Ovary (tissue), 9 donors: Measurements from ENCODE around the gene SLIT3. TPM values are rescaled to one million over a fixed set of nuclear protein-coding genes. Genes with fewer than 3 reads are reported as not detected.

Experiments
- DNase-seq, 5 donors: peaks; one replicate each; pipeline ENCODE4 v3.0.0-alpha.2; 2019 to 2020
- H3K27ac ChIP-seq, 2 donors: fragments of 200-600 bp; one replicate each; pipeline versions ENCODE4 v1.5.1 to v1.8.0; 2019 to 2022
- H3K27me3 ChIP-seq: fragments of 200-600 bp; one replicate; pipeline ENCODE4 v1.8.0; 2022
- H3K36me3 ChIP-seq: fragments of 200-600 bp; sonication (generic); one replicate; pipeline ENCODE4 v1.5.1; 2019
- H3K4me1 ChIP-seq: one replicate; pipeline ENCODE4 v1.8.1; 2013; ENCODE audit warnings: mild to moderate bottlenecking, moderate library complexity; ENCODE audit not compliant: insufficient read depth
- H3K4me3 ChIP-seq: fragments of 200-600 bp; sonication (generic); one replicate; pipeline ENCODE4 v1.5.1; 2017
- H3K9me3 ChIP-seq, 2 donors: fragments of 200-600 bp in 1 of 2; sonication (generic) in 1 of 2; one replicate each; pipeline versions ENCODE4 v1.5.1 to v1.8.1; 2013 to 2019; ENCODE audit warnings: mild to moderate bottlenecking in 1 of 2, moderate library complexity in 1 of 2
- EP300 ChIP-seq: sonication (generic); formaldehyde crosslinking; IDR thresholded peaks from one replicate; pipeline ENCODE4 v1.6.1; 2017; ENCODE audit warnings: antibody characterized with exemption
- POLR2A ChIP-seq: fragments of 450-650 bp; IDR thresholded peaks from one replicate; pipeline ENCODE4 v1.6.1; 2017; ENCODE audit warnings: antibody characterized with exemption, mild to moderate bottlenecking, moderate library complexity
- WGBS, 3 donors: extraction: QIAGEN DNeasy Blood & Tissue Kit in 1 of 3; methylation state at CpG; one replicate each; pipeline versions ENCODE4 v1.1.5 to v1.1.7; 2013 to 2017; 5-methylcytosine and 5-hydroxymethylcytosine counted together
- intact Hi-C, 4 donors: fragments of 100-400 bp; cut with DNase I; formaldehyde crosslinking; loops; one replicate each; pipeline versions ENCODE4 v1.11.0 to v1.15.1; 2022 to 2023
- polyA plus RNA-seq, 2 donors: library from polyadenylated mRNA; stranded (reverse); fragments of 200-250 nt in 1 of 2; fragments of 350-450 nt in 1 of 2; fragmentation: Illumina TruSeq in 1 of 2; extraction: RNeasy Lipid Tissue Mini Kit (QIAGEN cat#74804) in 1 of 2; gene quantifications; one replicate each; pipeline ENCODE4 v1.2.3, GENCODE V29; 2013 to 2014
- total RNA-seq, 7 donors: library from RNA; depleted of rRNA in 2 of 7; stranded (reverse); fragments of >200 nt in 2 of 7; fragmentation: NEBNext Ultra II Directional in 3 of 7; extraction: Animal tissue kit (Norgen Biotek cat#: 25700) in 3 of 7; gene quantifications; one replicate each; pipeline versions ENCODE4 v1.1.0 to v1.2.4, GENCODE V29; 2016 to 2023
- TF ChIP-seq, protein P1 (sequence below), 3 donors: fragments of 450-650 bp in 2 of 3; fragments of 200-600 bp in 1 of 3; IDR thresholded peaks; one replicate each; pipeline versions ENCODE4 v1.5.1 to v1.8.0; 2016 to 2022; ENCODE audit warnings: antibody characterized with exemption in 3 of 3, mild to moderate bottlenecking in 1 of 3
- donor health status: DM: no; HTN: no; CAD: no; lungs with moderate emphysema.
- donor health status: DM: no; HTN: no; CAD: no.
- donor health status: Bipolar disorder and iron deficiency.
- donor health status: DM: yes; HTN: yes; CAD: no.
- donor health status: DM: no; HTN: no; CAD: no.
- donor health status: DM: yes; HTN: yes; CAD: no.

SLIT3 gene
- total and polyA plus RNA-seq, 9 donors, result 10.3 to 106 (median 24.4) TPM

DNA sequence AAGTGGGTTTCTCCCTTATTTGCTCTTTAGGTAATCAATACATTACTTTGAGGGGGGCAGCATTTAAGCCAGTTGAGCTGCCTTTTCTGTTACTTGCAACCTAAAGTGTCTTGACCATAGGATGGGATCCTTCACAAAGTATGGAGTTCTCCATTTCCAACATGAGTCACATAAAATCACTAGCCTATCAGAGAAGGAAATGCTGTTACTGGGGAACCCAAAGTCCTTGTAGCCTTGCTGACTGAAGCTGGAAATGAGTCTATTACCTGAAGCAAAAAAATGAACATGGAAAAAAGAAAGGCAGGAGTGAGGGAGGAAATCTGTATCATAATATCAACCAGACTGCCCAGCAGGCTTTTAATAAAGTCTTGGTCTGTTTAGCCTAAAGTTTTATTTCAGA, 42.8 kb upstream of the SLIT3 start:
- Histone ChIP-seq H3K36me3 (no peaks in the 10 kb centered on the region), H3K27me3 (no peaks in the 10 kb centered on the region), H3K9me3 (no peaks in the 10 kb centered on the region), H3K27ac (no peak overlapping the region), H3K4me1 (no peaks in the 10 kb centered on the region), H3K4me3 (no peak overlapping the region)
- intact Hi-C loops, result no loop called here
- no peak for DNase-seq
- TF ChIP-seq EP300 (no peak), POLR2A (no peak)
- TF ChIP-seq, protein P1, sequence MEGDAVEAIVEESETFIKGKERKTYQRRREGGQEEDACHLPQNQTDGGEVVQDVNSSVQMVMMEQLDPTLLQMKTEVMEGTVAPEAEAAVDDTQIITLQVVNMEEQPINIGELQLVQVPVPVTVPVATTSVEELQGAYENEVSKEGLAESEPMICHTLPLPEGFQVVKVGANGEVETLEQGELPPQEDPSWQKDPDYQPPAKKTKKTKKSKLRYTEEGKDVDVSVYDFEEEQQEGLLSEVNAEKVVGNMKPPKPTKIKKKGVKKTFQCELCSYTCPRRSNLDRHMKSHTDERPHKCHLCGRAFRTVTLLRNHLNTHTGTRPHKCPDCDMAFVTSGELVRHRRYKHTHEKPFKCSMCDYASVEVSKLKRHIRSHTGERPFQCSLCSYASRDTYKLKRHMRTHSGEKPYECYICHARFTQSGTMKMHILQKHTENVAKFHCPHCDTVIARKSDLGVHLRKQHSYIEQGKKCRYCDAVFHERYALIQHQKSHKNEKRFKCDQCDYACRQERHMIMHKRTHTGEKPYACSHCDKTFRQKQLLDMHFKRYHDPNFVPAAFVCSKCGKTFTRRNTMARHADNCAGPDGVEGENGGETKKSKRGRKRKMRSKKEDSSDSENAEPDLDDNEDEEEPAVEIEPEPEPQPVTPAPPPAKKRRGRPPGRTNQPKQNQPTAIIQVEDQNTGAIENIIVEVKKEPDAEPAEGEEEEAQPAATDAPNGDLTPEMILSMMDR (IDR thresholded peaks at IDR 0.05), result no peak

GRCh38 chr5:169341556-169341955, 40.6 kb upstream of the SLIT3 start:
- intact Hi-C loops, result no loop called here

DNA sequence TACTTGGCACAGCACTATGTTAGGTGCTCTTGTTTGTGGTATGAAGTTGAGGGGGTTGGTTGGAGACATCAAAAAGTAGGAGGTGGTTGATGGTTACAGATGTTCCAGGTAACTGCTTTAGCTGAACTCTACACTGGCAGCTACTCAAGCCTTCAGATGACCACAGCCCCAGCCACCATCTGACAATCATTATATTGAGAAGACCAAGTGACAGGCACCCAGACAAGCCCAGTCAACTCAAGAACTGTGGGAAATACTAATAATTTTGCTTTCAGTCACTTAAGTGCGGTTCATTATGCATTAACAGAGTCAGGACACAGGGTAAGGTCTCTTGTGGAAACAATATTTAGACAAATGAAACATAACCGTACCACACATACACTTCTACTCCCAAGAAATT, 38.9 kb upstream of the SLIT3 start:
- Histone ChIP-seq H3K9me3 (no peaks in the 10 kb centered on the region), H3K27ac (no peak overlapping the region), H3K36me3 (no peaks in the 10 kb centered on the region), H3K27me3 (no peaks in the 10 kb centered on the region), H3K4me3 (no peak overlapping the region), H3K4me1 (no peaks in the 10 kb centered on the region)
- TF ChIP-seq POLR2A, result no peak
- TF ChIP-seq, protein P1 (IDR thresholded peaks at IDR 0.05), result no peak
- no peak for TF ChIP-seq EP300
- no peak for DNase-seq
- intact Hi-C loops, result no loop called here
- 80 to 85% (median 83%) methylated on average over 2 of the region's 2 CpGs for WGBS, 3 donors

More at GRCh38 chr5:169341556-169341955, 40.6 kb upstream of the SLIT3 start:
- Histone ChIP-seq H3K4me1 (no peaks in the 10 kb centered on the region), H3K27ac (no peak overlapping the region), H3K4me3 (no peak overlapping the region), H3K9me3 (no peaks in the 10 kb centered on the region), H3K27me3 (no peaks in the 10 kb centered on the region), H3K36me3 (no peaks in the 10 kb centered on the region)
- DNase-seq, result no peak
- TF ChIP-seq EP300 (no peak), POLR2A (no peak)
- TF ChIP-seq, protein P1 (IDR thresholded peaks at IDR 0.05), result no peak

GRCh38 chr5:169336242-169336641, 35.3 kb upstream of the SLIT3 start:
- TF ChIP-seq EP300 (no peak), POLR2A (no peak)
- TF ChIP-seq, protein P1 (IDR thresholded peaks at IDR 0.05), result no peak
- H3K4me3 ChIP-seq, result no peak overlapping the region
- intact Hi-C loops, result no loop called here

GRCh38 chr5:169335806-169336205, 34.9 kb upstream of the SLIT3 start:
- no peak overlapping the region for H3K4me3 ChIP-seq
- intact Hi-C loops, result no loop called here
- 16 to 44% (median 22%) methylated on average over 2 of the region's 2 CpGs for WGBS, 3 donors

More at GRCh38 chr5:169336242-169336641, 35.3 kb upstream of the SLIT3 start:
- DNase-seq, result no peak
- no peaks in the 10 kb centered on the region for H3K9me3 ChIP-seq
- no peaks in the 10 kb centered on the region for H3K27me3 ChIP-seq
- no peak overlapping the region for H3K27ac ChIP-seq
- no peaks in the 10 kb centered on the region for H3K4me1 ChIP-seq
- no peaks in the 10 kb centered on the region for H3K36me3 ChIP-seq
- WGBS, 3 donors, result 24 to 36% (median 33%) methylated on average over 2 of the region's 2 CpGs

More at GRCh38 chr5:169335806-169336205, 34.9 kb upstream of the SLIT3 start:
- H3K36me3 ChIP-seq, result no peaks in the 10 kb centered on the region
- no peak for DNase-seq
- TF ChIP-seq EP300, result no peak
- TF ChIP-seq, protein P1 (IDR thresholded peaks at IDR 0.05), result no peak
- no peak for TF ChIP-seq POLR2A
- H3K4me1 ChIP-seq, result no peaks in the 10 kb centered on the region
- H3K27ac ChIP-seq, result no peak overlapping the region
- no peaks in the 10 kb centered on the region for H3K9me3 ChIP-seq
- no peaks in the 10 kb centered on the region for H3K27me3 ChIP-seq
